Upper lobe of left lung (tissue), 6 donors: ENCODE results near the gene CALML5. TPM values are rescaled to one million over a fixed set of nuclear protein-coding genes. Genes with fewer than 3 reads are reported as not detected.

Source experiments
- ATAC-seq, 2 donors: fragments of 200-7000 bp; cut with Tn5 transposase; one replicate each; pipeline ENCODE4 v1.9.1; 2022; ENCODE audit warnings: mild to moderate bottlenecking in 2 of 2, moderate library complexity in 2 of 2; ENCODE audit not compliant: low FRiP score in 2 of 2
- DNase-seq, 2 donors: peaks; one replicate each; pipeline ENCODE4 v3.0.0-alpha.2; 2019 to 2020
- H3K27ac ChIP-seq, 4 donors: fragments of 200-600 bp; sonication (generic); one replicate each; pipeline ENCODE4 v1.5.1; 2016 to 2019
- H3K27me3 ChIP-seq, 4 donors: fragments of 200-600 bp; sonication (generic); one replicate each; pipeline ENCODE4 v1.5.1; 2017 to 2019
- H3K36me3 ChIP-seq, 4 donors: fragments of 200-600 bp; sonication (generic); one replicate each; pipeline ENCODE4 v1.5.1; 2016 to 2019
- H3K4me1 ChIP-seq, 4 donors: fragments of 200-600 bp; sonication (generic); one replicate each; pipeline ENCODE4 v1.5.1; 2018 to 2019
- H3K4me3 ChIP-seq, 4 donors: fragments of 200-600 bp; sonication (generic); one replicate each; pipeline ENCODE4 v1.5.1; 2017 to 2019; ENCODE audit warnings: mild to moderate bottlenecking in 2 of 4, moderate library complexity in 1 of 4
- H3K9me3 ChIP-seq, 4 donors: fragments of 200-600 bp; sonication (generic); one replicate each; pipeline ENCODE4 v1.5.1; 2018 to 2019
- EP300 ChIP-seq, 4 donors: sonication (generic); formaldehyde crosslinking; IDR thresholded peaks; one replicate each; pipeline ENCODE4 v1.5.1; 2017; ENCODE audit warnings: antibody characterized with exemption in 4 of 4, control low read depth in 2 of 4
- POLR2A ChIP-seq, 4 donors: fragments of 450-650 bp; IDR thresholded peaks; one replicate each; pipeline ENCODE4 v1.5.1; 2016 to 2017; ENCODE audit warnings: antibody characterized with exemption in 4 of 4, mild to moderate bottlenecking in 2 of 4
- POLR2AphosphoS5 ChIP-seq, 2 donors: sonication (generic); formaldehyde crosslinking; IDR thresholded peaks; one replicate each; pipeline ENCODE4 v1.5.1; 2017; ENCODE audit warnings: antibody characterized with exemption in 2 of 2
- WGBS, 2 donors: methylation state at CpG; one replicate each; pipeline ENCODE4 v1.1.5; 2017 to 2018; 5-methylcytosine and 5-hydroxymethylcytosine counted together
- total RNA-seq, 6 donors: library from RNA; depleted of rRNA in 4 of 6; stranded (reverse); fragments of >200 nt in 4 of 6; gene quantifications; one replicate each; pipeline versions ENCODE4 v1.1.0 to v1.2.1, GENCODE V29; 2016 to 2021
- TF ChIP-seq, protein P1 (sequence below), 6 experiments: fragments of 450-650 bp in 4 of 6; fragments of 200-600 bp in 2 of 6; sonication (generic) in 2 of 6; IDR thresholded peaks; one replicate each; pipeline ENCODE4 v1.5.1; 2016 to 2019; ENCODE audit warnings: antibody characterized with exemption in 6 of 6
- donor health status: DM: no; HTN: no; CAD: no; lungs with moderate emphysema.
- donor health status: DM: no; HTN: yes; CAD: no; lungs with severe emphysema.

Gene CALML5
- total RNA-seq, 6 donors from 2014 or later: not detected

DNA sequence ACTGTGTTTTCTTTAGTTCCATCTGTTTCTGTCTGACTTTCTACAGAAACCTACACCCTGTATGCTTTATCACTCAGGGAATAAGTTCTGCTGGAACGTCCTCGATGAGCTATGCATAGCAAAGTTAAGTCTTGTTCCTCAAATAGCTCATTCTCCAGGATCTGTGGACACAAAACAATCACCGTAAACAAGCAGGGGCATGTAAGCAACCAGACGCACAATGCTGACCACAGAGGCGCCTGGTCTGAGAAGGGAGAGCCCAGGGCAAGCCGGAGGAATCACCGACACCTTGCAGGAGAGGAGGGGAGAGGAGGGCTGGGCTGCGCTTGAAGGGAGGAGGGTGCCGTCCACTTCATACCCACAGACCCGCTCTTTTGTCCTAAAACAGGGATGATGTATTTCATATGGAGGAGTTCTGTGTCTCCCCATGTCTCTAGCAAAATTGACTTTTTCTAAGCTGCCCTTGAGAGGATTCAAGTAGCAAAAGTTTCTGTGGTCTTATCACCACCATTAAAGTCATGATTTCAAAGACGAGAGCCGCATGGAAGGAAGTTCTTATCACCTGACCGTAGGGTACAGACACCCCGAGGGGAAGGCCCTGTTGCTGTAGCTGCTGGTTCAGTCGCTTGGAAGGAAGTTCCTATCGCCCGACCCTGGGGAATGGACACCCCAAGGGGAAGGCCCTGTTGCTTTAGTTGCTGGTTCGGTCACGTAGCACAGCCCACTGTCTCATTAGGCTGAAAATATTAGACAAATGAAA lies 39.7 kb upstream of the CALML5 start:
- TF ChIP-seq, protein P1, sequence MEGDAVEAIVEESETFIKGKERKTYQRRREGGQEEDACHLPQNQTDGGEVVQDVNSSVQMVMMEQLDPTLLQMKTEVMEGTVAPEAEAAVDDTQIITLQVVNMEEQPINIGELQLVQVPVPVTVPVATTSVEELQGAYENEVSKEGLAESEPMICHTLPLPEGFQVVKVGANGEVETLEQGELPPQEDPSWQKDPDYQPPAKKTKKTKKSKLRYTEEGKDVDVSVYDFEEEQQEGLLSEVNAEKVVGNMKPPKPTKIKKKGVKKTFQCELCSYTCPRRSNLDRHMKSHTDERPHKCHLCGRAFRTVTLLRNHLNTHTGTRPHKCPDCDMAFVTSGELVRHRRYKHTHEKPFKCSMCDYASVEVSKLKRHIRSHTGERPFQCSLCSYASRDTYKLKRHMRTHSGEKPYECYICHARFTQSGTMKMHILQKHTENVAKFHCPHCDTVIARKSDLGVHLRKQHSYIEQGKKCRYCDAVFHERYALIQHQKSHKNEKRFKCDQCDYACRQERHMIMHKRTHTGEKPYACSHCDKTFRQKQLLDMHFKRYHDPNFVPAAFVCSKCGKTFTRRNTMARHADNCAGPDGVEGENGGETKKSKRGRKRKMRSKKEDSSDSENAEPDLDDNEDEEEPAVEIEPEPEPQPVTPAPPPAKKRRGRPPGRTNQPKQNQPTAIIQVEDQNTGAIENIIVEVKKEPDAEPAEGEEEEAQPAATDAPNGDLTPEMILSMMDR (IDR thresholded peaks at IDR 0.05): no peak
- TF ChIP-seq EP300 (IDR thresholded peaks at IDR 0.05) (no peak), POLR2AphosphoS5 (IDR thresholded peaks at IDR 0.05) (no peak), POLR2A (IDR thresholded peaks at IDR 0.05) (no peak)
- H3K4me1 ChIP-seq: peaks cover 0 to 8% (median 6%) of the 10 kb centered on the region in 4 donors
- no peak overlapping the region for H3K27ac ChIP-seq
- H3K9me3 ChIP-seq: peaks cover 0 to 6% (median 2%) of the 10 kb centered on the region in 4 donors
- H3K27me3 ChIP-seq: no peaks in the 10 kb centered on the region
- DNase-seq (no peak), ATAC-seq (no peak)
- WGBS, 2 donors: 60 to 66% methylated on average over 12 to 19 of the region's 19 CpGs
- H3K4me3 ChIP-seq: no peak overlapping the region
- no peaks in the 10 kb centered on the region for H3K36me3 ChIP-seq

DNA sequence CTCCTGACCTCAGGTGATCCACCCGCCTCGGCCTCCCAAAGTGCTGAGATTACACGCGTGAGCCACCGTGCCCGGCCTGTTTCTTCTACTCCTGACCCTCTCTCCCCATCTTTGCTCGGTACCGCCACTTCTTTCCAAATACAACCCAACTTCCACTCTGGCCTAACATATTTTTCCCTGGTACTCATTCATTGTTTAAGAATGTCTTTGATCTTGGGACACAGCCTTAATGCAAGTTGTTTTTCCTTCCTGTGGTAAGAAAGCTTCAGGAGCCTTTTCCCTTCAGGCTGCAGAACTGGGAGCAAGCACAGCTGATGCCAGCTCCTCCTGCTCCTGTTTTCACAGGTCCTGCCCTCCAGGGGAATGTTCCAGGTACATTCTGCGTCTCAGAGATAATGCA lies 39.1 kb upstream of the CALML5 start:
- Histone ChIP-seq H3K4me1 (peaks cover 0 to 8% (median 5%) of the 10 kb centered on the region in 4 donors), H3K9me3 (peaks cover 0 to 6% (median 2%) of the 10 kb centered on the region in 4 donors), H3K4me3 (no peak overlapping the region), H3K27me3 (no peaks in the 10 kb centered on the region), H3K36me3 (no peaks in the 10 kb centered on the region), H3K27ac (no peak overlapping the region)
- WGBS, 2 donors: 75 to 78% methylated on average over 9 of the region's 9 CpGs
- DNase-seq (no peak), ATAC-seq (no peak)
- TF ChIP-seq, protein P1 (IDR thresholded peaks at IDR 0.05): no peak
- no peak for TF ChIP-seq EP300 (IDR thresholded peaks at IDR 0.05)
- no peak for TF ChIP-seq POLR2AphosphoS5 (IDR thresholded peaks at IDR 0.05)
- TF ChIP-seq POLR2A (IDR thresholded peaks at IDR 0.05): no peak

DNA sequence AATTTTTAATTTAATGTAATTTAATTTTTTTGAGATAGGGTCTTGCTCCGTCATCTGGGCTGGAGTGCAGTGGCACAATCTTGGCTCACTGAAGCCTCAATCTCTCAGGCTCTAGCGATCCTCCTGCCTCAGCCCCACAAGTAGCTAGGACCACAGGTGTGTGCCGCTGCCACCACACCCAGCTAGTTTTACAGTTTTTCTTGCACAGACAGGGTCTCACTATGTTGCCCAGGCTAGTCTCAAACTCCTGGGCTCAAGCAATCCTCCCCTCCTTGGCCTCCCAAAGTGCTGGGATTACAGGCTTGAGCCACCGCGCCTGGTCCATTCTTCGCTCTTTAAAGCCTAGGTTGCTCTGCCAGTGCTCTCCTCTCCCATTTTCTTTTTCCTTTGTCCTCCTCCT lies 38.3 kb upstream of the CALML5 start:
- DNase-seq: no peak

DNA sequence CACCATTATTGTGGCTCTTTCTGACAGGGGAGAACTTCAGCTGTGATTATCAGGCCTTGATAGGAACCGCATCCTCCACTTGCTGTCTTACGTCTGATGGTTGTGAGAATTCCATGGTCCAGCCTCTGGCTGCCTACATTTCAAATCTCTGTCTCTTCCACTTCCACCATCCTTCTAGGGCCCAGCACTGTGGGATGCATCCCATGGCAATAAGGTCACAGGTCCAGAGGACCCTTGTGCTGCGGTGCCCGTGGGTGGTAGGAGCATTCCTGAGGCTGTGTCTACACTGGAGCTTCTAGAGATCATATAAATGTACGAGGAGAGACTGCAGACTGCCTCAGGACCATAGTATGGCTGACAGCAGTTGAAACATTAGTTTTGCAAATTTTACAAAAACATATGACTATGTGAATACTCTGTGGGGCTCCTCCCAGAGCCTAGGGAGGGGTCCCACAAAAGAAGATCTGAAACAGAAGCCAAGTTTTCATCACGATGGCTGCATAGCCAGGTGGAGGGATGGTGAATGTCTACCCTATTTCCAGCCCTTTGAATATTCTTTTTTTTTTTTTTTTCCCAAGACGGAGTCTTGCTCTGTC lies 37.2 kb upstream of the CALML5 start:
- Histone ChIP-seq H3K4me1 (peaks cover 0 to 8% (median 5%) of the 10 kb centered on the region in 4 donors), H3K4me3 (no peak overlapping the region), H3K9me3 (no peaks in the 10 kb centered on the region), H3K27ac (no peak overlapping the region), H3K36me3 (no peaks in the 10 kb centered on the region), H3K27me3 (no peaks in the 10 kb centered on the region)
- TF ChIP-seq, protein P1 (IDR thresholded peaks at IDR 0.05): no peak
- TF ChIP-seq EP300 (IDR thresholded peaks at IDR 0.05) (no peak), POLR2A (IDR thresholded peaks at IDR 0.05) (no peak), POLR2AphosphoS5 (IDR thresholded peaks at IDR 0.05) (no peak)
- WGBS, 2 donors: 90 to 92% methylated on average over 7 of the region's 7 CpGs
- ATAC-seq: no peak
- no peak for DNase-seq

More for the DNA sequence above, 38.3 kb upstream of the CALML5 start:
- no peak for ATAC-seq
- no peaks in the 10 kb centered on the region for H3K27me3 ChIP-seq
- no peak overlapping the region for H3K4me3 ChIP-seq
- TF ChIP-seq, protein P1 (IDR thresholded peaks at IDR 0.05): no peak
- no peak for TF ChIP-seq EP300 (IDR thresholded peaks at IDR 0.05)
- no peak for TF ChIP-seq POLR2A (IDR thresholded peaks at IDR 0.05)
- no peak for TF ChIP-seq POLR2AphosphoS5 (IDR thresholded peaks at IDR 0.05)
- no peak overlapping the region for H3K27ac ChIP-seq
- peaks cover 0 to 8% (median 5%) of the 10 kb centered on the region in 4 donors for H3K4me1 ChIP-seq
- WGBS, 2 donors: 87 to 91% methylated on average over 6 of the region's 6 CpGs
- no peaks in the 10 kb centered on the region for H3K36me3 ChIP-seq
- H3K9me3 ChIP-seq: peaks cover 0 to 4% (median 1%) of the 10 kb centered on the region in 4 donors
